Activated naive CD4-positive, alpha-beta T cell treated with anti-CD3 and anti-CD28 coated beads, Interleukin-2, amount 10 ng/mL, durations not matched to agents 7 days and 5 days (primary cell): ENCODE measurements around the gene IRX5.
A peak's percentile ranks its signal among the peaks of the same experiment; 100 is the strongest.

Experiments
- CTCF ChIA-PET: fragments of 350-600 bp; sonication (Branson Sonifier 250); formaldehyde crosslinking; loops from one replicate; lab custom pipeline; 2021; ENCODE audit warnings: antibody characterized with exemption; lab: Charles Lee
- DNase-seq: peaks from one replicate; pipeline ENCODE4 v3.0.0-alpha.2; 2020
- H3K27ac Mint-ChIP-seq: one replicate; pipeline ENCODE4 v1.8.0; 2021; ENCODE audit warnings: mild to moderate bottlenecking, moderate library complexity, mixed read lengths
- H3K27me3 Mint-ChIP-seq: one replicate; pipeline ENCODE4 v1.8.0; 2021; ENCODE audit warnings: mild to moderate bottlenecking, mixed read lengths
- H3K36me3 Mint-ChIP-seq: one replicate; pipeline ENCODE4 v1.8.0; 2021; ENCODE audit warnings: mixed read lengths
- H3K4me1 Mint-ChIP-seq: one replicate; pipeline ENCODE4 v1.8.0; 2021; ENCODE audit warnings: mixed read lengths
- H3K4me3 Mint-ChIP-seq: one replicate; pipeline ENCODE4 v1.8.0; 2021; ENCODE audit warnings: mild to moderate bottlenecking, moderate library complexity, mixed read lengths
- H3K9me3 Mint-ChIP-seq: one replicate; pipeline ENCODE4 v1.8.0; 2021; ENCODE audit warnings: mixed read lengths

IRX5 gene

DNA sequence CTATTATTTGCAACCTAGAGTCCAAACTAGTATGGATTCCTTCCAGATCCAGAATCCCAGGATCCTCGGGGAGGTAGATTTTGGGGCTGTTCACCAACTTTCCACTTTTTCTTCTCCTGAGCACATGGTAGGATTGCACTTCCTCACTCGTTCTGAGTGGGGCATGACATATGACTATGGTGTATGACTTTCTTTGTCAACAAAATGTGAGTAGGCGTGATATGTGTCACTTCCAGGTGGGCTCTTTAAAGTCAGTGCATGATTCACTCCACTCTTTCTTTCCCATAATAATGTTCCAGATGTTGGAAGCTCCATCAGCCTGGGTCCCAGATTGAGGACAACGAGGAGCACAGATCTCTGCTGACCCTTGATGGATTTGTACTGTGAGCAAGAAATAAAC, 21.5 kb downstream of the IRX5 start:
- no peak for DNase-seq
- Mint-ChIP-seq H3K27ac (no peak overlapping the region), H3K27me3 (peaks cover 14% of the 10 kb centered on the region), H3K36me3 (no peaks in the 10 kb centered on the region), H3K9me3 (no peaks in the 10 kb centered on the region), H3K4me3 (no peak overlapping the region), H3K4me1 (no peaks in the 10 kb centered on the region)
- CTCF ChIA-PET, result no interaction called here

DNA sequence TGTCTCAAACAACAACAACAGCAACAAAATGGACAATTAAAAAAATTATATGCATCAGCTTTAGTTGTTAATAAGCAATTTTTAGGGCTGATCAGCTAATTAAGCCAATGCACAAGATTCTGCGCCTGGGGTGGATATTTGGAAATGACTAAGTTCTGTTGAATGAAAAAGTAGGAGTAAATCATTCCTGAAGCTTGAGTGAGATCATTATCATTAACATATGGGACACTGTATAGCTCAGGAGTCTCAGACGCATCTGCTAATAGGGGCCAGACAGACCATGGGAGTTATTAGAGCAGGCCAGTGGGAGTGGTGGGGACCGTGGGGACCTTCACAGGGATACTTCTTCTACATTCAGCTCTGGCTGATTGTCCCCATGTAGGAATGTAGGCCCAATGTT, 22.8 kb downstream of the IRX5 start:
- no peaks in the 10 kb centered on the region for H3K9me3 Mint-ChIP-seq
- CTCF ChIA-PET, result no interaction called here
- no peaks in the 10 kb centered on the region for H3K4me1 Mint-ChIP-seq
- DNase-seq, result no peak
- H3K27ac Mint-ChIP-seq, result no peak overlapping the region
- no peak overlapping the region for H3K4me3 Mint-ChIP-seq
- peaks cover 11% of the 10 kb centered on the region for H3K27me3 Mint-ChIP-seq
- no peaks in the 10 kb centered on the region for H3K36me3 Mint-ChIP-seq

DNA sequence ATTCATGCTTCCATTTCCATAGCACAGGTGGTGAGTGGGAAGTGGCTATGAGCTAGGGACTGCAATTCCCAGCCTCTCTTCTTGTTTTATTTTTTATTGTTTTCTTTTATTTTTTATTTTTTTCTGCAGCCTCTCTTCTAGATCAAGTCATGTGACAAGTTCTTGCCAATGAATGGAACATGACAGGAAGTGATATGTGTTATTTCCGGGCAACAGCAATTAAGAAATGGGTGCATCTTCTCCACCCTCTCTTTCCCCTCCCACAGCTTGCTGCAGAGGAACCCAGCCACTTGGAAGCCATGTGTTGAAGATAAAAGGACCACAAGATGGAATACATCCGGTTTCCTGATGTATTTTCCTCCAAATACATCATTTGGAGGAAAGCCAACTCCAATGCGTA, 23.6 kb downstream of the IRX5 start:
- no peak for DNase-seq
- no peaks in the 10 kb centered on the region for H3K9me3 Mint-ChIP-seq
- H3K27me3 Mint-ChIP-seq, result peaks cover 9% of the 10 kb centered on the region
- H3K4me3 Mint-ChIP-seq, result no peak overlapping the region
- no peaks in the 10 kb centered on the region for H3K4me1 Mint-ChIP-seq
- no peak overlapping the region for H3K27ac Mint-ChIP-seq
- CTCF ChIA-PET, result no interaction called here
- no peaks in the 10 kb centered on the region for H3K36me3 Mint-ChIP-seq

DNA sequence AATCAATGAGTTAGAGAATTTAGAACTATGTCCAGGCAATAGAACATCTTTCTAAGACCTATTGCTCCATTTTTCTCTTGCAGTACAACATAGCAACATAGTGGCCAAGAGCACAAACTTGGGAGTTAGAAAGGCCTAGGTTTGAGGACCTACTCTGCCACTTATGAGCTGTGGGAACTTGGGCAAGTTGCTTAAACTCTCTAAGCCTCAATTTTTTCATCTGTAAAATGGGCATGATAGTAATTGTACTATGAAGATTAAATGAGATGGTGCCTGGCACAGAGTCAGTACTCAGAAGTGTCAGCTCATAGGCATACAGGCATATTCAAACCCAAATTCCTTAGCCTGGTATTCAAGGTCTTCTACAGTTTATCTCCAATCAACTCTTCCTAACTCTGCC, 25.1 kb downstream of the IRX5 start:
- no peaks in the 10 kb centered on the region for H3K9me3 Mint-ChIP-seq
- no peaks in the 10 kb centered on the region for H3K4me1 Mint-ChIP-seq
- no peak overlapping the region for H3K4me3 Mint-ChIP-seq
- no peak for DNase-seq
- H3K27me3 Mint-ChIP-seq, result peaks cover 9% of the 10 kb centered on the region
- H3K27ac Mint-ChIP-seq, result no peak overlapping the region
- no peaks in the 10 kb centered on the region for H3K36me3 Mint-ChIP-seq
- CTCF ChIA-PET, result no interaction called here

DNA sequence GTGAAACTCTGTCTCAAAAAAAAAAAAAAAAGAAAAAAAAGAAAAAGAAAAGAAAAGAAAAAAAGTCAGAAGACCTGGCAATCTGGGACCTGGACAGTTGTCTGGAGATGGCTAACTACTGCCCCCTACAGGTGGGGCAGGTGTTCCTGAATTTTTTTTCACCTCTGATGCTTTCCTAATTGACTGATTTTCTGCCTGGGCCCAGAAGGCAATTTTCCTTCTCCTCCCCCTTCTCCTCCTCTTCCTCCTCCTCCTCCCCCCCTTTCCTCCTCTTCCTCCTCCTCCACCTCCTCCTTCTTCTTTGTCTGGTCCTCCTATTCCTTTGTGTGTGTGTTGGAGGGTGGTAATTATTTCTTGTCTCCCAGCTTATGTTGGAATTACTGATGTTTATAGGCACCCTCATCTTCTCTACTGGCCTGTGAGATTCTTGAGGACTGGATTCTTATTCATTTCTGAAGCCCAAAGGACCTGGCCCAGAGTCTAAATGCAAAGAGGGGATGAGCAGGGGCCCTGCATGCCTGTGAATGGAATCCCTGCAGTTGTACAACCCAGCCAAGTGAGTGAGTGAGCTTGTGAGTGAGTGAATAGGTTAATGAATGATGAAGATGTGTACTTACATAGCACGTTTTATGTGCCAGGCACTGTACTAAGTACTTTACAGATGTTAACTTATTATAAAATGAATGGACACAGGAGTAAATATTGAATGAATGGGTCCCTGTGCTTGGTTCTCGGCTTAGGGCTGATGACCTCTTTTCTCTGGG, 26.9 kb downstream of the IRX5 start:
- H3K27ac Mint-ChIP-seq, result no peak overlapping the region
- H3K9me3 Mint-ChIP-seq, result no peaks in the 10 kb centered on the region
- peaks cover 3% of the 10 kb centered on the region for H3K27me3 Mint-ChIP-seq
- DNase-seq, result peak; percentile 47
- no peak overlapping the region for H3K4me3 Mint-ChIP-seq
- no peaks in the 10 kb centered on the region for H3K36me3 Mint-ChIP-seq
- no peaks in the 10 kb centered on the region for H3K4me1 Mint-ChIP-seq
- CTCF ChIA-PET, result no interaction called here

DNA sequence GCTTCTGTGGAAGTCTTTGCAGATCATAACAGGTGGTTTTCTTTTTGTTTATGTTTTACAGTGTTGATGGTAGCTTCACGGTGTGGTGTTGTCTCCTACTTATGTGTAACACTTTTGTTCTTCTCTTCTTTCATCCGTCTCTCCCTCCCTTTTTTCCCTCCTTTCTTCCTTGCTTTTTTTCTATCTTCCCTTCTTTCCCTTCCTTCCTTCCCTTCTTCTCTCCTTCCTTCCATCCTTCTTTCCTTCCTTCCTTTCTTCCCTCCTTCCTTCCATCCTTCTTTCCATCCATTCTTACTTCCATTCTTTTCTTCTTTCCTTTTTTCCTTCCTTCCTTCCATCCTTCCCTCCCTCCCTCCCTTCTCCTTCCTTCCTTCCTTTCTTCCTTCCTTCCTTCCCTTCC, 31.4 kb downstream of the IRX5 start:
- Mint-ChIP-seq H3K4me1 (no peaks in the 10 kb centered on the region), H3K4me3 (no peak overlapping the region), H3K27me3 (no peaks in the 10 kb centered on the region), H3K36me3 (no peaks in the 10 kb centered on the region), H3K9me3 (no peaks in the 10 kb centered on the region), H3K27ac (no peak overlapping the region)
- CTCF ChIA-PET, result no interaction called here
- no peak for DNase-seq

DNA sequence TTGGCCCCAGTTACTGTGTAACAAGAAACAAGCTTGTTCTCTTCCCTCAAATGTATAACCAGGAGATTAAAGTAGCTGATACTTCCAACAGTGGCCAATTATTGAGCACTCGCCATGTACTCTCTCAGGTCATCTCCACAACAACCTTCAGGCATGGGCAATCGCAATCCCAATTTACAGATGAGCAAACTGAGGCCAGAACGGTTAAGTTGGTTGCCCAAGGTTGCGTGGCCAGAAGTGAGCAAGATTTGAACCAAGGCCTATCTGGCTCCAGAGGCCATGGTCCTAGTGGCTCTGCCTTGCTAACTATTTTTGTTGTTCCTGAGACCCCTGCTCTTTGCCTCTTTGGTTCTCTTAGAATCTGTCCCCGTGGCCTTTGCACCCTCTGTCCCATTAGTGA, 33.6 kb downstream of the IRX5 start:
- no peak overlapping the region for H3K4me3 Mint-ChIP-seq
- H3K27me3 Mint-ChIP-seq, result no peaks in the 10 kb centered on the region
- no peak overlapping the region for H3K27ac Mint-ChIP-seq
- no peak for DNase-seq
- CTCF ChIA-PET, result no interaction called here
- no peaks in the 10 kb centered on the region for H3K36me3 Mint-ChIP-seq
- no peaks in the 10 kb centered on the region for H3K9me3 Mint-ChIP-seq
- no peaks in the 10 kb centered on the region for H3K4me1 Mint-ChIP-seq

DNA sequence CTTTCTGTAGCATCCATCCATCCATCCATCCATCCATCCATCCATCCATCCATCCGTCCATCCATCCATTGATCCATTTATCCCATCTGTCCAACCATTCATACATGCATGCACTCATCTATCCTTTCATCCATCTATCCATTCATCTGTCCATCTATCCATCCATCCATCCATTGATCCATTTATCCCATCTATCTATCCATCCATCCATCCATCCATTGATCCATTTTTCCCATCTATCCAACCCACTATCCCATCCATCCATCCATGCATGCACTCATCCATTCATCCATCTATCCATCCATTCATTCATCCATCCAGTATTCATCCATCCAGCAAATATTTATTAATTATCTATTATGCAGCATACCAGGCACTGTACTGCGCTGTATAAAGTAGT, 34.8 kb downstream of the IRX5 start:
- CTCF ChIA-PET, result no interaction called here
- no peaks in the 10 kb centered on the region for H3K27me3 Mint-ChIP-seq
- H3K9me3 Mint-ChIP-seq, result no peaks in the 10 kb centered on the region
- H3K4me3 Mint-ChIP-seq, result no peak overlapping the region
- H3K36me3 Mint-ChIP-seq, result no peaks in the 10 kb centered on the region
- DNase-seq, result no peak
- H3K27ac Mint-ChIP-seq, result no peak overlapping the region
- no peaks in the 10 kb centered on the region for H3K4me1 Mint-ChIP-seq

DNA sequence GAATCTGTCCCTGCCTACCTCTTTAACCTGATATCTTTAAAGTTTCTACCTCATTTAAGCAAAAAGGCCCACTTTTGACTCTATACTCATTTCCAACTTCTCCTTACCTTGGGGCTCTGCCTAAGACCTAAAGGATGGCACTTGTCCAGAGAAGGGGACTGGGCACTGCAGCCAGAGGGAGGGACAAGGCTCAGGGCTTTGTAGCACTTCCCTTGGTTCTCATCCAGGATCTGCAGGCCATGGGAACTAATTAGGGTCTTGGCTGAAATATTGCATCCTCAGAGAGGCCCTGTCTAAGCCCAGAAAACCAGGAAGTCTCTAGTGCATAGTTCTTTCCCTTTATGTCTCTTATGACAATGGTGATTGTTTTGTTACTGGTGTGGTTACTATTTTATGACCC, 37.3 kb downstream of the IRX5 start:
- DNase-seq, result no peak
- Mint-ChIP-seq H3K27ac (no peak overlapping the region), H3K4me1 (no peaks in the 10 kb centered on the region), H3K9me3 (peaks cover 1% of the 10 kb centered on the region), H3K27me3 (no peaks in the 10 kb centered on the region), H3K4me3 (no peak overlapping the region), H3K36me3 (no peaks in the 10 kb centered on the region)
- CTCF ChIA-PET, result no interaction called here

DNA sequence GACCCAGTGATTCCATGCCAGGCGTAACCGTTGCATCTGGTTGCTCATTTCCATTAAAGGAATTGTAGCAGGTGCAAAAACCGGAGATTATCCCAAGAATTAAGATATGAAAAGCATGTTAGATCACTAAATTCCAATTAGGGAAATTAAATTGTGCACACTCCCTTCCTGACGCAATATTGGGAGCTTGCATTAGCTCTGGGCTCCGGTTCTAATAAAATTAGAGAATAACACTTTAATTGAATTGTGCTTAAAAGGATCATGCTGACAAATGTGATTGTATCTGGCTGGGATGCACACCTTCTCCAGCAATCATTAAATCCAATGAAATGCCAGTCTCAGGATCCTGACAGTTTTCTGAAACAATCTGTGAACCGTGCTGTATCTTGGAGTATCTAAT, 38.1 kb downstream of the IRX5 start:
- peaks cover 1% of the 10 kb centered on the region for H3K9me3 Mint-ChIP-seq
- CTCF ChIA-PET, result no interaction called here
- H3K27me3 Mint-ChIP-seq, result no peaks in the 10 kb centered on the region
- DNase-seq, result no peak
- H3K4me1 Mint-ChIP-seq, result no peaks in the 10 kb centered on the region
- H3K27ac Mint-ChIP-seq, result no peak overlapping the region
- H3K36me3 Mint-ChIP-seq, result no peaks in the 10 kb centered on the region
- H3K4me3 Mint-ChIP-seq, result no peak overlapping the region

DNA sequence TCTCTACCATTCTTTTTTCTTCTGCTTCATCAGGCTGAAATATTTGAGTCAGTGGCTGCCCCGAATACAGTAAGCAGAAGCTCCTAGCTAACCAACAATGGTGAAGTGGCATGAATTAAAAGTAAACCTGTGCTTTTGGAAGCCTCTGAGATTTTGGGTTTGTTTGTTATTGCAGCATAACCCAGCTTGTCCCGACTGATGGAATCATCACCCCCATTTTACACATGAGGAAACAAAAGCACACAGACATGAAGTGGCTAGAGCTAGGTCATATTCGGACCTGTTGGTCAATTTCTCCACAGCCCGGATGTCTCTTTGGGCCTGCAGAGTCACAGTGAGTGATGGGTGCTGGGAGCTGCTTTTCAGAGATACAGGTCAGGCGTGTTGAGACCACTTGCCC, 39.4 kb downstream of the IRX5 start:
- Mint-ChIP-seq H3K4me3 (no peak overlapping the region), H3K36me3 (no peaks in the 10 kb centered on the region), H3K4me1 (no peaks in the 10 kb centered on the region), H3K27ac (no peak overlapping the region), H3K9me3 (peaks cover 1% of the 10 kb centered on the region), H3K27me3 (no peaks in the 10 kb centered on the region)
- CTCF ChIA-PET, result no interaction called here
- no peak for DNase-seq

DNA sequence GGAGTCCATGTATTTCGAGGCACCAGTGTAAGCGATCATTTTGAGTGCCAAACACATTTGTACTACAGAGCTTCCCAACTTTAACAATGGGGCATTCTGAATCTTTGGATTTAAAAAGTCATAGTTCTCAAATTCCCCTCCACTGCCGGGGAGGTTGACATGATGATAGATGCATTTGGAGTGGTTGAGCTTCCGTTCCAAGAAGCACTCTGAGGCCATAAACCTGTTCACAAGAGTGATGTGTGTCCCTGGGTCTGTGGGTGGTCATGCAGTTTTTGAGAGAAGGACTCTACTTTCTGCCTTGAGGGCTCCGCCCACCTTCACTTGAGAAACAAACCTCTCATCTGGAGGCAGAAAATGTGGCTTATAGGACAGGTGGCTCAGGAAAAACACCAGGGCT, 43.7 kb downstream of the IRX5 start:
- H3K9me3 Mint-ChIP-seq, result peaks cover 1% of the 10 kb centered on the region
- CTCF ChIA-PET, result no interaction called here
- H3K4me3 Mint-ChIP-seq, result no peak overlapping the region
- no peaks in the 10 kb centered on the region for H3K4me1 Mint-ChIP-seq
- H3K36me3 Mint-ChIP-seq, result no peaks in the 10 kb centered on the region
- DNase-seq, result no peak
- H3K27me3 Mint-ChIP-seq, result no peaks in the 10 kb centered on the region
- no peak overlapping the region for H3K27ac Mint-ChIP-seq

DNA sequence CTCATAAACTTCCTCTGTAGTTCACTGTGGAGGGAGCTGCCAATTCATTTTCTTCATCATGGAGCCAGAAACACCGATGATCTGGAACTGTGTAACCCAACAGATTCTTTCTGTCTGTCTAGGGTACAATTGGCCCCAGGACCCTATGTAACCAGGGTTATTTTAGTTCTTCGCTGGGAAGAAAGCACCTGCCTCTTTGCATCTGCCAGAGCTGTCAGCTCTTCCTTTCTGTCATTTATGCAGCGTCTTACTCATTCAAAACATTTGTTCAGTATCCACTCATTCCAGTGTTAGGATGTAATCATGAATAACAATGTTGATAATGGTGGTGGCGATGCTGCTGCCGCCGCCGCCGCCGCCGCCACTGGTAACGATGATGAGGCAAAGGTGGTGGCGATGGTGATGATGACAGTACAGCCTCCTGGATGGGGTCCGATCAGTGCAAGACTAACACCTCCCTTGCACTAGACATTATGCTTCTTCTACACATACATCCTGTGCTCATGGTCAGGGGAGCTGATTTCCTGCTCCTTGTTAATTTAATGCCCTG, 46.1 kb downstream of the IRX5 start:
- H3K4me3 Mint-ChIP-seq, result no peak overlapping the region

DNA sequence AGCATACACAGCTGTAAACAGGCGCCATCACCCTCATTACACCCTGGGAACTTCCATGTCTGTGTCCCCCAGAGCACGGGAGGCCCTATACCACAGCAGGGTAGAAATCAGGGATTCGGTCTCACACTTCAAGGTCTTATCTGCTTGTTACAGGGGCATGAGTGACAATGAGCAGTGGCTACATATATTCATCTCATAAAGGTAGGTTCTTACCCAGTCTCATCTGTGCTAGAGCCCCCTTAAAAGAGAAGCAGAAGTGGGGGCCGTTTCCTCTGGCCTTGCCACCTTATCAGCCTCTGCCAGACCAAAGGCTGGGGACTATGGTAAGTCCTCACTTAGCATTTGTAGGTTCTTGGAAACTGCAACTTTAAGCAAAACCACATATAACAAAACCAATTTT, 46.5 kb downstream of the IRX5 start:
- Mint-ChIP-seq H3K27ac (no peak overlapping the region), H3K4me3 (no peak overlapping the region), H3K9me3 (no peaks in the 10 kb centered on the region), H3K27me3 (no peaks in the 10 kb centered on the region), H3K4me1 (no peaks in the 10 kb centered on the region), H3K36me3 (no peaks in the 10 kb centered on the region)
- DNase-seq, result no peak
- CTCF ChIA-PET, result no interaction called here

More for the DNA sequence above, 46.1 kb downstream of the IRX5 start:
- Mint-ChIP-seq H3K4me1 (no peaks in the 10 kb centered on the region), H3K36me3 (no peaks in the 10 kb centered on the region), H3K27ac (no peak overlapping the region), H3K27me3 (no peaks in the 10 kb centered on the region), H3K9me3 (no peaks in the 10 kb centered on the region)
- DNase-seq, result no peak
- CTCF ChIA-PET, result no interaction called here

DNA sequence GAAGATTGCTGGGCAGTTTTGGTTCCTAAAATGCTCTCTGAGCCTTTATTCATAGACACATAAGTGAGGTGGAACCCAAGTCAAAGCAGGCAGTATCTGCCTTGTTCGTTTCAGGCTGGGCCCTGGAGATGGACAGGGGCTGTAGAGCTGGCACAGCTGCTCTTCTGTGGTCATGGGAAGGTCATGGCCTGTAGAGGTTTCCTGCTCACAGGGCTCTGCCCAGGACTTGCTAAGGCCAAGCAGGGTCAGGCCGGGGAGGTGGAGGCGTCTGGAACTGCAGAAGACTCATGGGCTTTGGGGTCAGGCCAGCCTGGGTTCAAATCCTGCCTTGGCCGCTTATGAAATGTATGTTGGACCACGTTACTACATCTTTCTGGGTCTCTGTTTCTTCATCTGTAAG, 50.2 kb downstream of the IRX5 start:
- H3K9me3 Mint-ChIP-seq, result no peaks in the 10 kb centered on the region
- CTCF ChIA-PET, result no interaction called here
- no peaks in the 10 kb centered on the region for H3K27me3 Mint-ChIP-seq
- no peak overlapping the region for H3K4me3 Mint-ChIP-seq
- no peaks in the 10 kb centered on the region for H3K4me1 Mint-ChIP-seq
- H3K27ac Mint-ChIP-seq, result no peak overlapping the region
- DNase-seq, result no peak
- H3K36me3 Mint-ChIP-seq, result no peaks in the 10 kb centered on the region
